ENCODE data around the gene PIP5KL1. TPM values are rescaled to one million over a fixed set of nuclear protein-coding genes. Genes with fewer than 3 reads are reported as not detected.

PIP5KL1 gene, protein sequence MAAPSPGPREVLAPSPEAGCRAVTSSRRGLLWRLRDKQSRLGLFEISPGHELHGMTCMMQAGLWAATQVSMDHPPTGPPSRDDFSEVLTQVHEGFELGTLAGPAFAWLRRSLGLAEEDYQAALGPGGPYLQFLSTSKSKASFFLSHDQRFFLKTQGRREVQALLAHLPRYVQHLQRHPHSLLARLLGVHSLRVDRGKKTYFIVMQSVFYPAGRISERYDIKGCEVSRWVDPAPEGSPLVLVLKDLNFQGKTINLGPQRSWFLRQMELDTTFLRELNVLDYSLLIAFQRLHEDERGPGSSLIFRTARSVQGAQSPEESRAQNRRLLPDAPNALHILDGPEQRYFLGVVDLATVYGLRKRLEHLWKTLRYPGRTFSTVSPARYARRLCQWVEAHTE
- 6.5 TPM for polyA plus RNA-seq (2012; ENCODE audit: insufficient read depth, insufficient read length)

- no peak within 1 kb of the TSS for H3K4me3 ChIP-seq (ENCODE audit: low read length)
Observed at GRCh38 chr9:127930231-127931091, at the start of gene PIP5KL1. TSS of gene PIP5KL1 (minus strand) at chr9:127930777. CDS start at chr9:127930752, 25 bp downstream.

GRCh38 chr9:127980060-127980705 lies 49.6 kb upstream of the PIP5KL1 start:
- no peak for DNase-seq (ENCODE audit: low read depth, low spot score)
- H3K4me3 ChIP-seq (ENCODE audit: low read length): peak overlapping the region; percentile 61

More at GRCh38 chr9:127930231-127931091, at the start of gene PIP5KL1:
- no peak for DNase-seq (ENCODE audit: low read depth, low spot score)

- DNase-seq (ENCODE audit: low read depth, low spot score): no peak
- peak overlapping the region; percentile 61 for H3K4me3 ChIP-seq (ENCODE audit: low read length)
Observed at GRCh38 chr9:127979333-127980059, 48.9 kb upstream of the PIP5KL1 start.

- DNase-seq (ENCODE audit: low read depth, low spot score): no peak
- H3K4me3 ChIP-seq (ENCODE audit: low read length): no peak overlapping the region
Observed at GRCh38 chr9:127979015-127979332, 48.4 kb upstream of the PIP5KL1 start.

DNA sequence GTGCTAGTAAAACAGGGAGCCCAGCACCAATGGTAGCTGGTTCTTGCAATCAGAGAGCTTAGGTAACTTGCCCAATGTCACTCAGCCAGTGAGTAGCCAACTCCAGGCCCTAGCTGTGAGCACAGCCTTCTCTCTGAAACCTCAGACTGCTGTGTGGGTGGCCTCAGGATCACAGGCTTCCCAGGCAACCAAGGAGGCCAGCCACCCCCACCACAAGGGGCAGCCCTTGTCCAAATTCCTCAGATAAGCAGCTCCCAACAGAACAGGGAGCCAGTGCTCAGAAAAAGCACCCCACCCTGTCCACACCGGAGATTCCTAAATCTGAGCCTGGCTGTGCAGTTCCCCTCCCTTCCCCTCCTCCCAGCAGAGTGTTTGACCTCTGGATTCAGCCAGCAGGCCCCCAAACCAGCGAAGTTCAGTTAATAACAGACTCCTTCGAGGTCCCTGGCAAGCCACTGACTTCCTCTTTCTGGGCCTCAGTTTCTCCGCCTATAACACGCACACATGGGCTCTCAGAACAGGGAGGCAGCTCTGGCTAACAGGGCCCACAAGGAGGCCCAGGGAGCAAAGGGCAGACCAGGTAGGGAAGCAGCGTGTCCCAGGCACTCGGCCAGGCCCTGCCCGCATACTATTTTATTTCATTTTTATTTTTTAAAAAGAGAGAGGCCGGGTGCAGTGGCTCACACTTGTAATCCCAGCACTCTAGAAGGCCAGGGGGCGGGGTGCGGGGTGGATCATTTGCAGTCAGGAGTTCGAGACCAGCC lies 47.5 kb upstream of the PIP5KL1 start:
- no peak overlapping the region for H3K4me3 ChIP-seq (ENCODE audit: low read length)

GRCh38 chr9:127977009-127977883 lies 46.7 kb upstream of the PIP5KL1 start:
- no peak overlapping the region for H3K4me3 ChIP-seq (ENCODE audit: low read length)
- DNase-seq (ENCODE audit: low read depth, low spot score): no peak

More for the DNA sequence above, 47.5 kb upstream of the PIP5KL1 start:
- DNase-seq (ENCODE audit: low read depth, low spot score): no peak

- H3K4me3 ChIP-seq (ENCODE audit: low read length): no peak overlapping the region
- no peak for DNase-seq (ENCODE audit: low read depth, low spot score)
Observed at GRCh38 chr9:127976498-127976897, 45.9 kb upstream of the PIP5KL1 start.

DNA sequence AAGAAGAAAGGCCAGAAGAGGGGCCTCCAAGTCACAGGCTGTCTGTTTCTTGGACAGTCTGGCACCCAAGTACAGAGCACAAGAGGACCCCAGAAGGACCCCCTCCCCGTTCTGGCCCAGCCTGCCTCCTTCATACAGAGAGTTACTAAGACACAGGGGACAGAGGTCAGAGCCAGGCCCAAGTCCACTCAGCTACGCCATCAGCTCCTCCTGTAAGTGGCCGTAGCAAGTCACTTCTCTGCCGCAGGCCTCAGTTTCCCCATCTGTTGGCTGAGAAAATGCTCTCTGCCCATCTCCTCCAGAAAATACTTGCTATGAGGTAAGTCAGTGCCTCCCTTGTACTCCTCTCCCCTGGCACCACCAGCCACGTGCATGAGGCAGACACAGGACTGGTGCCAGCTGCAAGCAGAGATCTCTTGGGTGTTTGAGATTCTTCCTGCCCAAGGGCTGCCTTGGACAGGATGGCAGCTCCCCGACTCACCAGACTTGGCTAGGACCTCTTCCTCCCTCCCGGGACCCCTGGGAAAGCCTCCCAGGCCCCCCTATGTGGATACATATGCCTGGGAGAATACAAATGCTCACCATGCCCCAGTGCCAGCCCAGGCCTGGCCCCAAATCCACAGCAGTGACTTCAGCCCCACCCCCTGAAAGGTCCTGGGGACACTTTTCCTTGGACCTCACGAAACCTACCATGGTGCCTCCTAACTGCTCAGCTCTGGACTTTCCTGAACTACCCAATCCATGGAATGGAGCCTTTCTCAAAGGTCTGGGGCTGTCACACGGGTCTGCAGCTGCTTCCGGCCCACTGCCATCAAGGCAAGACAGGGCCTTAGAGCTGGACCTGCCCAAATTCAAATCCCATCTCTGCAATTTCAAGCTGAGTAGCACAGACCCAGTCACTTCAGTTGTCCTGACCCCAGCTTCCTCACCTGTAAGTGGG lies 45.1 kb upstream of the PIP5KL1 start:
- H3K4me3 ChIP-seq (ENCODE audit: low read length): no peak overlapping the region
- no peak for DNase-seq (ENCODE audit: low read depth, low spot score)

DNA sequence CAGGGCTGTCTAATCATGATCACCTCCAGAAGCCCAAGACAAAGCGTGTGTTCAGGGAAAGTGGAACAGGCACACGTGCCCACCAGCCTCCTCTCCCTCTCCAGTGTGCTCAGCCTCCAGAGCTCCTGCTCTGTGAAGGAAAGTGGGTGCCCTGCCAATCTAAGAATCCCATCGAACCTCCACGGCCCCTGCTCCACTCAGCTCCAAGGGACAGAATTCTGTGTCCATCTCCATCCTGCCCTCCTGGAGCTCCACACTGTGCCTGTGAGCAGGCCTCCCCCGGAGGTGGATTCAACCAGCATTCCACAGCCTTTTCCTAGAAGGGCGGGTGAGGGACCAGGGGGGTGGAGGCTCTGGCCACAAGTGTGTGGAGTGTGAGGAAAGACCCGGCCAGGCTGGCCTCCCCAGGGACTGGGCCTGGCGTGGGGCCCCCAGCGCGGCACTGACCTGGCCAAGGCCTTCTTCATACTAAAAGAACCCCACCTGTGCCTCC lies 44.2 kb upstream of the PIP5KL1 start:
- DNase-seq (ENCODE audit: low read depth, low spot score): no peak
- H3K4me3 ChIP-seq (ENCODE audit: low read length): no peak overlapping the region

DNA sequence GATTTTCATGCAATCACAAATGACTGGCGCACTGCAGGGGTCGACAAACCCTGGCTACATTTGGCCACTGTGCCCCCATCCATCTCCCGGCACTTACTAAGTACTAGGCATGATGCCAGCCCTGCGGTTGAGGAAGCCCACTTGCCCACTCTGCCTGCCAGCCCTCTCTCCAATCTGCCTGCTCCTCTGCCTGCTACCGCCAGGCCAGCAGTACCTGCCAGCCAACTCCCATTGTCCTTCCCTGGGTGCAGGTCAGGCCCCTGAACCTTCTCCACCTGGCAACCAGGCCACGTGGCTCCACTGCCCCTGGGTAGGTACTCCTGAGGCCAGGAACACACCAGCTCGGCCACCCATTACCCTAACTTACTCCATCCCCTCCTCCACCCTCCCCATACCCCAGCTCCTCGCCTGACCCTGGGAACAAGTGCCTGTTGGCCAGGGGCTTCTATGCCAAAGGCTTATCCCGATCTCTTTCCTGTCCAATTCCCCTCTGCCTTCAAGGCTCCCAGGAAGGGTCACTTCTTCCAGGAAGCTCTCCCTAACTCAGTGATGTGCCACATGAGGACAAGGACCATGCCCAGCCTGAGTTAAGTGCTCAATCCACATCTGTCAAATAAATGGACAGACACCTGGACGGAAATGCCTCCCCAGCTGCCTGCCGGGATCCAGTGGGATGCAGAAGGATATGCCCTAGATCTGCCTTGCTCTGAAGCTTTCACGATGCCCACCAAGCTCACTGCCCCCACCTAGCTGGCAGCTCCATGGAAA lies 43.6 kb upstream of the PIP5KL1 start:
- DNase-seq (ENCODE audit: low read depth, low spot score): no peak
- H3K4me3 ChIP-seq (ENCODE audit: low read length): no peak overlapping the region

DNA sequence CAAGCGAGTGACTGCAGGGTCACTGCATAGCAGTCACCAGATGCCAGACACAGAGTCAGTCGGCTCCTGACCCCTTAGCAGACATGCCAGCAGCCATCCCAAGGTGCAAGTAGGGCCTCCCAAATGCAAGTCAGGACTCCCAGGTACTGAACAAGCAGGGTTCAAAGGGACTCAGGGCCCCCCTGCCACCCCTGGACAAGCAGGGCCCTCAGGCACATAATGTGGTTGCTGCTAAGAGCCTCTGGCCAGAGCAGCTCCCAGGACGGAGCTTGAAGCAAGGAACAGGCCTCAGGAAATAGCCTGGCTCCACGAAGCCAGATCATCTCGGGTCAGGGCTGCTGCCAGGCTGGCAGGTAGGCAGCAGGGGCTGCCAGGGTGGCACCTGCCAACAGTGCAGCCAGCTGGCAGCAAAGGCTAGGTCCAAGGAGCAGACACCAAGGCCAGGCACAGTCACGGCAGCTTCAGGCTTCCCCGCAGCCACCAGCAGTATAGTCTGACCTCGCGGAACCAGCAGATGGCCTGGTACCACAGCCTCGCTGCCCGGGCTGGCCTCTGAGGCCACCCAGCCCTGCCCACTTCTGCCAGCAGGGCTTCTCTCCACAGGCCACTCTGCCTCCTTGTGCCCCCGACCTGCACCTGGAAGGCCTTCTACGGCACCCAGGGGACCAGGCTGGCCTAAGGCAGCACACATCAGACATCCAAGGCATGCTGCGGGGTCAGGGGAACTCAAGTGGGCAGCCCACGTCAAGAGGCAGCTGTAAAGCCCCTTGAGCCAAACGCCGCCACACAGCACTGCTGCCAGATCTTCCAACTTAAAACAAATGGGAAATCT lies 42.8 kb upstream of the PIP5KL1 start:
- no peak overlapping the region for H3K4me3 ChIP-seq (ENCODE audit: low read length)
- no peak for DNase-seq (ENCODE audit: low read depth, low spot score)

- no peak overlapping the region for H3K4me3 ChIP-seq (ENCODE audit: low read length)
- DNase-seq (ENCODE audit: low read depth, low spot score): no peak
Observed at GRCh38 chr9:127972236-127972871, 41.8 kb upstream of the PIP5KL1 start.

DNA sequence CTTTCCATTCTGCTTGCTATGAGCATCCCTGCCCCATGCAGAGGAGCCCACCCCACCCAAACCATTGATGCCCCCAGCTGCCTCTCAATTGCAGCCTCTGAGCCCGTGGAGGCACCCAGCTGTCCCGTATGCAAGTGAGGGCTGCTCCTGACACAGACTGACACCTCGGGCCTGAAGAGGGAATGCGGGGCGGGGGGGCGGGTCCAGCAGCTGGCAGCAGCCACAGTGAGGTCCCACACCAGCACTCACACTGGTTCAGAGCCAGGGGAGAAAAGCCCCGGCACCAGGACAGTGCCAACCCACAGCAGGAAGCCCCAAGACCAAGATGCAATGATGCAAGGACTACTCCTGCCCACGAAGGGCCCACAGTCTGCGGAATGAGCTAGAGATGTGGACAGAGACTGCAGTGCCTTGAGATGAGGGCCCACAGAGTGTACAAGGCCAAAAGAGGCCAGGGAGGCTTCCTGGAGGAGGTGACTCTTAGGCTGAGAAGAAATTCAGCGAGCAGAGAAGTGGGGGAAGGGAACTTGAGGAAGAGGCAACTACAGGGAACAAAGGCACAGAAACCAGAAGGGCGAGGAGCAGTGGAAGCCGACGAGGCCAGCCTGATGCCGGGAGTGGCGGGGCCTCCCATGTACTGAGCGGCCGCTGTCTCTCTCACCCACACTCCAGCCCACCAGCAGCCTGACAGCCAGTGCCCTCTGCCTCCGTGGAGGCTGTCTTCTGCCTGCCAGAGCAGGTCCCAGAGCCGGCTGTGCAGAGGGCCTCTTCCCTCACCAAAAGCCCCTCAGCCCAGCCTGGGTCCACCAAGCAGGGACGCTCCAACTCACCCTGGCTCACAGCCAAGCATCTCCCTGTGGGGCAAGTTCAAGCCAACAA lies 41.0 kb upstream of the PIP5KL1 start:
- H3K4me3 ChIP-seq (ENCODE audit: low read length): no peak overlapping the region; the same call in 1 of the 2 replicates
- DNase-seq (ENCODE audit: low read depth, low spot score): no peak

All from Jurkat, Clone E6-1 (cell line).